ENCODE measurements around the gene NTSR1. TPM values are rescaled to one million over a fixed set of nuclear protein-coding genes. Genes with fewer than 3 reads are reported as not detected.

The NTSR1 gene
- total and polyA plus RNA-seq, 2 of the 13 experiments (the other 11 are each of a cell fraction or from before 2014, with no cell fraction given) = 0.09 to 0.12 TPM

DNA sequence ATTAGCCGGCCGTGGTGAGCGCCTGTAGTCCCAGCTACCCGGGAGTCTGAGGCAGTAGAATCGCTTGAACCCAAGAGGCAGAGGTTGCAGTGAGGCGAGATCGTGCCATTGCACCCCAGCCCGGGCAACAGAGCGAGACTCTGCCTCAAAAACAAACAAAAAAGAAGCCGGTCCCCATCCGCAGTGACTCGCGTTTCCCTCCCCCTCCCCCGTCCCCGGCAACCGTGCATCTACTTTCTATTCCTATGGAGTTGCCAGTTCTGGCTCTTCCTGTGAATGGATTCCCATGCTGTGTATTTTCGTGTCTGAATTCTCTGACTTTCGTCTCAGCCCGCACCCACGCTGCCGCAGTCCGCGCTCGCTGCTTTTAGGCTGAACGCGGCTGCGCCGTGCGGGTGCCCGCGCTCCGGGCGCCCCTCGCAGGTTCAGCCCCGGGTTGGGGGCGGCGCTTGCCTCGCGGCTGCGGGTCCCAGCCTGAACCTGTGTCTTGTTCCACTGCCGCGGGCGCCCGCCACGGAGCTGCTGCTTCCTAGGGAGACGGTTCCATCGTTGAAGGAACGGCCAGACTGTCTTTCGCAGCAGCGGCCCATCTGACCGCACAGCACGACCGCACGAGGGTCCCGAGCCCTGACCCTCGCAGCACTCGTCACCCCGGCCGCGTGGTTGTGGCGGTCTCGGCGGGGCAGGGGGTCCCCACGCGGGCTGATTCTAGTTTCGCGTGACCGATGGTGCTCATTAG, 86.6 kb downstream of the NTSR1 start (continued):
- TF ChIP-seq SRSF9 (IDR thresholded peaks at IDR 0.05; ENCODE audit: borderline replicate concordance, insufficient read depth, low read depth, low read length, poor library complexity, severe bottlenecking) (no peak), ZSCAN21 (CRISPR knock-in tag; IDR thresholded peaks at IDR 0.05; ENCODE audit: borderline replicate concordance) (peak; percentile 71; the same call in 1 of the 2 replicates), PHF5A (CRISPR knock-in tag; IDR thresholded peaks at IDR 0.05; ENCODE audit: low read depth, unreplicated experiment) (no peak), NRL (CRISPR knock-in tag; IDR thresholded peaks at IDR 0.05; ENCODE audit: borderline replicate concordance) (0 out of 2 replicates have a peak, but pooled peaks have one; percentile 70), KDM6A (CRISPR knock-in tag; IDR thresholded peaks at IDR 0.05; ENCODE audit: low read depth) (no peak), ZNF563 (CRISPR knock-in tag; IDR thresholded peaks at IDR 0.05) (peak; percentile 14), RFX3 (CRISPR knock-in tag; IDR thresholded peaks at IDR 0.05) (no peak), JUNB (CRISPR knock-in tag; IDR thresholded peaks at IDR 0.05; ENCODE audit: borderline replicate concordance) (no peak; the same call in 1 of the 2 replicates), ZNF124 (CRISPR knock-in tag; IDR thresholded peaks at IDR 0.05) (no peak; the same call in 1 of the 2 replicates), ELF4 (CRISPR knock-in tag; IDR thresholded peaks at IDR 0.05; ENCODE audit: borderline replicate concordance) (peak; percentile 62; the same call in 1 of the 2 replicates), FOXP1 (IDR thresholded peaks at IDR 0.05) (no peak), FOXP1 (CRISPR knock-in tag; IDR thresholded peaks at IDR 0.05) (no peak), RXRA (CRISPR knock-in tag; IDR thresholded peaks at IDR 0.05) (peak; percentile 75; the same call in 1 of the 2 replicates), NCOA1 (CRISPR knock-in tag; IDR thresholded peaks at IDR 0.05) (no peak), HNRNPH1 (optimal IDR thresholded peaks at IDR 0.05; ENCODE audit: low read depth, low read length) (no peak), ZBTB38 (CRISPR knock-in tag; IDR thresholded peaks at IDR 0.05) (peak; percentile 55; the same call in 1 of the 2 replicates), ZNF567 (CRISPR knock-in tag; IDR thresholded peaks at IDR 0.05; ENCODE audit: borderline replicate concordance) (0 out of 2 replicates have a peak, but pooled peaks have one; percentile 75)
- TF ChIP-seq, protein P1, sequence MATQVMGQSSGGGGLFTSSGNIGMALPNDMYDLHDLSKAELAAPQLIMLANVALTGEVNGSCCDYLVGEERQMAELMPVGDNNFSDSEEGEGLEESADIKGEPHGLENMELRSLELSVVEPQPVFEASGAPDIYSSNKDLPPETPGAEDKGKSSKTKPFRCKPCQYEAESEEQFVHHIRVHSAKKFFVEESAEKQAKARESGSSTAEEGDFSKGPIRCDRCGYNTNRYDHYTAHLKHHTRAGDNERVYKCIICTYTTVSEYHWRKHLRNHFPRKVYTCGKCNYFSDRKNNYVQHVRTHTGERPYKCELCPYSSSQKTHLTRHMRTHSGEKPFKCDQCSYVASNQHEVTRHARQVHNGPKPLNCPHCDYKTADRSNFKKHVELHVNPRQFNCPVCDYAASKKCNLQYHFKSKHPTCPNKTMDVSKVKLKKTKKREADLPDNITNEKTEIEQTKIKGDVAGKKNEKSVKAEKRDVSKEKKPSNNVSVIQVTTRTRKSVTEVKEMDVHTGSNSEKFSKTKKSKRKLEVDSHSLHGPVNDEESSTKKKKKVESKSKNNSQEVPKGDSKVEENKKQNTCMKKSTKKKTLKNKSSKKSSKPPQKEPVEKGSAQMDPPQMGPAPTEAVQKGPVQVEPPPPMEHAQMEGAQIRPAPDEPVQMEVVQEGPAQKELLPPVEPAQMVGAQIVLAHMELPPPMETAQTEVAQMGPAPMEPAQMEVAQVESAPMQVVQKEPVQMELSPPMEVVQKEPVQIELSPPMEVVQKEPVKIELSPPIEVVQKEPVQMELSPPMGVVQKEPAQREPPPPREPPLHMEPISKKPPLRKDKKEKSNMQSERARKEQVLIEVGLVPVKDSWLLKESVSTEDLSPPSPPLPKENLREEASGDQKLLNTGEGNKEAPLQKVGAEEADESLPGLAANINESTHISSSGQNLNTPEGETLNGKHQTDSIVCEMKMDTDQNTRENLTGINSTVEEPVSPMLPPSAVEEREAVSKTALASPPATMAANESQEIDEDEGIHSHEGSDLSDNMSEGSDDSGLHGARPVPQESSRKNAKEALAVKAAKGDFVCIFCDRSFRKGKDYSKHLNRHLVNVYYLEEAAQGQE (IDR thresholded peaks at IDR 0.05; ENCODE audit: borderline replicate concordance in 1 of 2, low read depth in 1 of 2, low read length in 2 of 2) = 0 out of 4 replicates have a peak, but pooled peaks of 1 of the 2 experiments have one; percentile 35
- TF ChIP-seq, protein P2, sequence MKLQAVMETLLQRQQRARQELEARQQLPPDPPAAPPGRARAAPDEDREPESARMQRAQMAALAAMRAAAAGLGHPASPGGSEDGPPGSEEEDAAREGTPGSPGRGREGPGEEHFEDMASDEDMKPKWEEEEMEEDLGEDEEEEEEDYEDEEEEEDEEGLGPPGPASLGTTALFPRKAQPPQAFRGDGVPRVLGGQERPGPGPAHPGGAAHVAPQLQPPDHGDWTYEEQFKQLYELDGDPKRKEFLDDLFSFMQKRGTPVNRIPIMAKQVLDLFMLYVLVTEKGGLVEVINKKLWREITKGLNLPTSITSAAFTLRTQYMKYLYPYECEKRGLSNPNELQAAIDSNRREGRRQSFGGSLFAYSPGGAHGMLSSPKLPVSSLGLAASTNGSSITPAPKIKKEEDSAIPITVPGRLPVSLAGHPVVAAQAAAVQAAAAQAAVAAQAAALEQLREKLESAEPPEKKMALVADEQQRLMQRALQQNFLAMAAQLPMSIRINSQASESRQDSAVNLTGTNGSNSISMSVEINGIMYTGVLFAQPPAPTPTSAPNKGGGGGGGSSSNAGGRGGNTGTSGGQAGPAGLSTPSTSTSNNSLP (IDR thresholded peaks at IDR 0.05; ENCODE audit: low read depth, low read length) = no peak
- TF ChIP-seq, protein P3, sequence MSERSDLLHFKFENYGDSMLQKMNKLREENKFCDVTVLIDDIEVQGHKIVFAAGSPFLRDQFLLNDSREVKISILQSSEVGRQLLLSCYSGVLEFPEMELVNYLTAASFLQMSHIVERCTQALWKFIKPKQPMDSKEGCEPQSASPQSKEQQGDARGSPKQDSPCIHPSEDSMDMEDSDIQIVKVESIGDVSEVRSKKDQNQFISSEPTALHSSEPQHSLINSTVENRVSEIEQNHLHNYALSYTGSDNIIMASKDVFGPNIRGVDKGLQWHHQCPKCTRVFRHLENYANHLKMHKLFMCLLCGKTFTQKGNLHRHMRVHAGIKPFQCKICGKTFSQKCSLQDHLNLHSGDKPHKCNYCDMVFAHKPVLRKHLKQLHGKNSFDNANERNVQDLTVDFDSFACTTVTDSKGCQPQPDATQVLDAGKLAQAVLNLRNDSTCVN (CRISPR knock-in tag; IDR thresholded peaks at IDR 0.05; ENCODE audit: borderline replicate concordance) = no peak
- TF ChIP-seq, protein P4, sequence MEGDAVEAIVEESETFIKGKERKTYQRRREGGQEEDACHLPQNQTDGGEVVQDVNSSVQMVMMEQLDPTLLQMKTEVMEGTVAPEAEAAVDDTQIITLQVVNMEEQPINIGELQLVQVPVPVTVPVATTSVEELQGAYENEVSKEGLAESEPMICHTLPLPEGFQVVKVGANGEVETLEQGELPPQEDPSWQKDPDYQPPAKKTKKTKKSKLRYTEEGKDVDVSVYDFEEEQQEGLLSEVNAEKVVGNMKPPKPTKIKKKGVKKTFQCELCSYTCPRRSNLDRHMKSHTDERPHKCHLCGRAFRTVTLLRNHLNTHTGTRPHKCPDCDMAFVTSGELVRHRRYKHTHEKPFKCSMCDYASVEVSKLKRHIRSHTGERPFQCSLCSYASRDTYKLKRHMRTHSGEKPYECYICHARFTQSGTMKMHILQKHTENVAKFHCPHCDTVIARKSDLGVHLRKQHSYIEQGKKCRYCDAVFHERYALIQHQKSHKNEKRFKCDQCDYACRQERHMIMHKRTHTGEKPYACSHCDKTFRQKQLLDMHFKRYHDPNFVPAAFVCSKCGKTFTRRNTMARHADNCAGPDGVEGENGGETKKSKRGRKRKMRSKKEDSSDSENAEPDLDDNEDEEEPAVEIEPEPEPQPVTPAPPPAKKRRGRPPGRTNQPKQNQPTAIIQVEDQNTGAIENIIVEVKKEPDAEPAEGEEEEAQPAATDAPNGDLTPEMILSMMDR (CRISPR knock-in tag; IDR thresholded peaks at IDR 0.05) = peak; percentile 33
